ENCODE measurements around the gene HCST. TPM values are rescaled to one million over a fixed set of nuclear protein-coding genes. Genes with fewer than 3 reads are reported as not detected.

Gene HCST
- total and polyA plus RNA-seq, 4 experiments from 2014 or later: 66.2 to 684 (median 321) TPM

DNA sequence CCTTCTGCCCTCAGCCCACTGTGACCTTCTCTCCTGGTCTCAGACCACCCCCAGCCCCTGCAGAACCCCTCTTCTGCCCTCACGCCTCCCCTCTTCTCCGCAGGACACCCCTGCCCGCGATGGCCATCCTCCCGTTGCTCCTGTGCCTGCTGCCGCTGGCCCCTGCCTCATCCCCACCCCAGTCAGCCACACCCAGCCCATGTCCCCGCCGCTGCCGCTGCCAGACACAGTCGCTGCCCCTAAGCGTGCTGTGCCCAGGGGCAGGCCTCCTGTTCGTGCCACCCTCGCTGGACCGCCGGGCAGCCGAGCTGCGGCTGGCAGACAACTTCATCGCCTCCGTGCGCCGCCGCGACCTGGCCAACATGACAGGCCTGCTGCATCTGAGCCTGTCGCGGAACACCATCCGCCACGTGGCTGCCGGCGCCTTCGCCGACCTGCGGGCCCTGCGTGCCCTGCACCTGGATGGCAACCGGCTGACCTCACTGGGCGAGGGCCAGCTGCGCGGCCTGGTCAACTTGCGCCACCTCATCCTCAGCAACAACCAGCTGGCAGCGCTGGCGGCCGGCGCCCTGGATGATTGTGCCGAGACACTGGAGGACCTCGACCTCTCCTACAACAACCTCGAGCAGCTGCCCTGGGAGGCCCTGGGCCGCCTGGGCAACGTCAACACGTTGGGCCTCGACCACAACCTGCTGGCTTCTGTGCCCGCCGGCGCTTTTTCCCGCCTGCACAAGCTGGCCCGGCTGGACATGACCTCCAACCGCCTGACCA, 37.2 kb downstream of the HCST start:
- H3K36me3 ChIP-seq (ENCODE audit: insufficient read depth, low read length): no peaks in the 10 kb centered on the region
- intact Hi-C loops (cut with micrococcal nuclease): no loop called here
- no peaks in the 10 kb centered on the region for H3K27me3 Mint-ChIP-seq
- ChIA-PET POLR2A (ENCODE audit: partially characterized antibody) (no interaction called here), CTCF (ENCODE audit: partially characterized antibody) (interaction anchor here (1.3 to 1.5 kb wide), 2 partner anchors 19 to 58 kb away, joined by 4 to 5 read pairs; no protein-coding TSS in a partner anchor)
- H3K9me3 Mint-ChIP-seq: peaks cover 0 to 2% (median 0%) of the 10 kb centered on the region in 8 donors
- peaks cover 21 to 49% of the 10 kb centered on the region in 2 donors for H3K36me3 Mint-ChIP-seq
- no peak overlapping the region for H3K27ac ChIP-seq (ENCODE audit: low read depth, low read length)
- H3K27ac Mint-ChIP-seq: peak overlapping the region in 3 of 7 donors; percentile 29 to 72 (median 30)
- no peak for DNase-seq
- H3K27me3 ChIP-seq (ENCODE audit: insufficient read depth, low read length): no peaks in the 10 kb centered on the region
- H3K9me3 ChIP-seq (ENCODE audit: control insufficient read depth in 1 of 2, low read length in 2 of 2): no peaks in the 10 kb centered on the region
- H3K4me1 Mint-ChIP-seq: peaks cover 30 to 55% (median 42%) of the 10 kb centered on the region in 4 donors
- H3K4me1 ChIP-seq (ENCODE audit: insufficient read depth, low read length): peaks cover 35% of the 10 kb centered on the region
- H3K4me3 ChIP-seq (ENCODE audit: low read length in 2 of 2): no peak overlapping the region
- H3K4me3 Mint-ChIP-seq: peak overlapping the region in 2 of 8 donors; percentile 87 to 91

DNA sequence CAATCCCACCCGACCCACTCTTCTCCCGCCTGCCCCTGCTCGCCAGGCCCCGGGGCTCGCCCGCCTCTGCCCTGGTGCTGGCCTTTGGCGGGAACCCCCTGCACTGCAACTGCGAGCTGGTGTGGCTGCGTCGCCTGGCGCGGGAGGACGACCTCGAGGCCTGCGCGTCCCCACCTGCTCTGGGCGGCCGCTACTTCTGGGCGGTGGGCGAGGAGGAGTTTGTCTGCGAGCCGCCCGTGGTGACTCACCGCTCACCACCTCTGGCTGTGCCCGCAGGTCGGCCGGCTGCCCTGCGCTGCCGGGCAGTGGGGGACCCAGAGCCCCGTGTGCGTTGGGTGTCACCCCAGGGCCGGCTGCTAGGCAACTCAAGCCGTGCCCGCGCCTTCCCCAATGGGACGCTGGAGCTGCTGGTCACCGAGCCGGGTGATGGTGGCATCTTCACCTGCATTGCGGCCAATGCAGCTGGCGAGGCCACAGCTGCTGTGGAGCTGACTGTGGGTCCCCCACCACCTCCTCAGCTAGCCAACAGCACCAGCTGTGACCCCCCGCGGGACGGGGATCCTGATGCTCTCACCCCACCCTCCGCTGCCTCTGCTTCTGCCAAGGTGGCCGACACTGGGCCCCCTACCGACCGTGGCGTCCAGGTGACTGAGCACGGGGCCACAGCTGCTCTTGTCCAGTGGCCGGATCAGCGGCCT, 37.9 kb downstream of the HCST start:
- H3K4me3 ChIP-seq (ENCODE audit: low read length in 2 of 2): no peak overlapping the region
- no peak overlapping the region for H3K4me3 Mint-ChIP-seq
- no peaks in the 10 kb centered on the region for H3K9me3 ChIP-seq (ENCODE audit: control insufficient read depth in 1 of 2, low read length in 2 of 2)
- DNase-seq: no peak
- ChIA-PET CTCF (ENCODE audit: partially characterized antibody) (interaction anchor here (0.7 to 1.5 kb wide), 3 partner anchors 15 to 58 kb away, joined by 3 to 5 read pairs (median 4); no protein-coding TSS in a partner anchor), POLR2A (ENCODE audit: partially characterized antibody) (interaction anchor here (1.5 kb wide), 1 partner anchor 13 kb away, joined by 3 read pairs; no protein-coding TSS in a partner anchor)
- no peaks in the 10 kb centered on the region for H3K36me3 ChIP-seq (ENCODE audit: insufficient read depth, low read length)
- no peaks in the 10 kb centered on the region for H3K27me3 ChIP-seq (ENCODE audit: insufficient read depth, low read length)
- H3K27ac Mint-ChIP-seq: no peak overlapping the region
- peaks cover 0 to 2% (median 0%) of the 10 kb centered on the region in 8 donors for H3K9me3 Mint-ChIP-seq
- peaks cover 30 to 53% (median 40%) of the 10 kb centered on the region in 4 donors for H3K4me1 Mint-ChIP-seq
- no peaks in the 10 kb centered on the region for H3K27me3 Mint-ChIP-seq
- peaks cover 32% of the 10 kb centered on the region for H3K4me1 ChIP-seq (ENCODE audit: insufficient read depth, low read length)
- intact Hi-C loops (cut with micrococcal nuclease): no loop called here
- peaks cover 21 to 49% of the 10 kb centered on the region in 2 donors for H3K36me3 Mint-ChIP-seq
- no peak overlapping the region for H3K27ac ChIP-seq (ENCODE audit: low read depth, low read length)

DNA sequence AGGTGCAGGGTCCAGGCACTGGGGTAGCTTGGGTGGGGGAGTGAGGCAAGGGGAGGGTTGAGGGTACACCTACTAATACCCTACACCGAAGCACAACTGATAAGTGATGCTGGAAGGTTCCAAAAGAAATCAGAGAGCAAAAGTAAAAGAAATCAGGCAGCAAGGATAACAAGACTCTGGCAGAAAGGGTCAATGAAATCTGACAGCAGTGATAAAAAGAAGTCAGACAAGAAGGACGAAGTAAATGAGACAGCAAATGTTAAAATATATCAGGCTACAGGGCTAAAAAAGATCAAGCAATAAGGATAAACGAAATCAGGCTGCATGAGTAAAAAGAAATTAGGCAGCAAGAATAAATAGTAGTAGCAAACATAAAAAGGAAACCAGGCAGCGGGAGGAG, 38.5 kb downstream of the HCST start:
- no peak overlapping the region for H3K4me3 Mint-ChIP-seq
- H3K27me3 Mint-ChIP-seq: no peaks in the 10 kb centered on the region
- peaks cover 26% of the 10 kb centered on the region for H3K4me1 ChIP-seq (ENCODE audit: insufficient read depth, low read length)
- H3K9me3 ChIP-seq (ENCODE audit: control insufficient read depth in 1 of 2, low read length in 2 of 2): no peaks in the 10 kb centered on the region
- peaks cover 0 to 2% (median 0%) of the 10 kb centered on the region in 8 donors for H3K9me3 Mint-ChIP-seq
- peaks cover 21 to 53% of the 10 kb centered on the region in 2 donors for H3K36me3 Mint-ChIP-seq
- ChIA-PET POLR2A (ENCODE audit: partially characterized antibody) (interaction anchor here (1.5 kb wide), 1 partner anchor 13 kb away, joined by 3 read pairs; no protein-coding TSS in a partner anchor), CTCF (ENCODE audit: partially characterized antibody) (interaction anchor here (1.4 to 1.5 kb wide), 2 partner anchors 18 to 59 kb away, joined by 5 read pairs; no protein-coding TSS in a partner anchor)
- H3K4me3 ChIP-seq (ENCODE audit: low read length in 2 of 2): no peak overlapping the region
- intact Hi-C loops (cut with micrococcal nuclease): no loop called here
- H3K36me3 ChIP-seq (ENCODE audit: insufficient read depth, low read length): no peaks in the 10 kb centered on the region
- H3K27me3 ChIP-seq (ENCODE audit: insufficient read depth, low read length): no peaks in the 10 kb centered on the region
- peaks cover 28 to 49% (median 37%) of the 10 kb centered on the region in 4 donors for H3K4me1 Mint-ChIP-seq
- no peak for DNase-seq
- H3K27ac ChIP-seq (ENCODE audit: low read depth, low read length): no peak overlapping the region
- H3K27ac Mint-ChIP-seq: peak overlapping the region in 5 of 7 donors; percentile 3 to 76 (median 26)

DNA sequence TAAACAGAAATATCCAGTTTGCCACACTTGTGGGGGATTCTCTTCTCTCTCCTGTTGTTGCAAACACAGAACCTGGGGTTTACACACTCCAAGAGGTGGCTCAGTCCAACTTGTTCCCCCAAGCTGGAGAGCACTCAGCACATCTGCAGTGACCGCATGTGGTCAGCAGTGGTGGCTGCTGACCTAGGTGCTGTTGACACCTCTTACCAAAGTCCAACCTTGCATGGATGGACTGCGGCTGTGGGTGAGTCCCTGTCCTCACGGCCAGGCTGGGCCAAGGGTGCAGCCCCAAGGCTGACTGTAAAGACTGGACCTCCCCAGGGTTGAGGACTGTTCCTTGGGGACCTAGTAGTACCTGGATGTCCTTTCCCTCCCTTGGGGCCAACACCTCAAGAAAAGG, 39.9 kb downstream of the HCST start:
- Histone ChIP-seq H3K4me3 (ENCODE audit: low read length in 2 of 2) (no peak overlapping the region), H3K9me3 (ENCODE audit: control insufficient read depth in 1 of 2, low read length in 2 of 2) (no peaks in the 10 kb centered on the region), H3K36me3 (ENCODE audit: insufficient read depth, low read length) (no peaks in the 10 kb centered on the region), H3K27me3 (ENCODE audit: insufficient read depth, low read length) (no peaks in the 10 kb centered on the region), H3K27ac (ENCODE audit: low read depth, low read length) (no peak overlapping the region), H3K4me1 (ENCODE audit: insufficient read depth, low read length) (peaks cover 16% of the 10 kb centered on the region)
- Mint-ChIP-seq H3K27ac (peak overlapping the region in 2 of 7 donors; percentile 21 to 24), H3K36me3 (peaks cover 21 to 55% of the 10 kb centered on the region in 2 donors), H3K9me3 (no peaks in the 10 kb centered on the region), H3K4me3 (no peak overlapping the region), H3K4me1 (peaks cover 24 to 43% (median 34%) of the 10 kb centered on the region in 4 donors), H3K27me3 (no peaks in the 10 kb centered on the region)
- intact Hi-C loops (cut with micrococcal nuclease): no loop called here
- DNase-seq: no peak
- ChIA-PET CTCF (ENCODE audit: partially characterized antibody) (interaction anchor here (1.6 kb wide), 1 partner anchor 11 kb away, joined by 3 read pairs; no protein-coding TSS in a partner anchor), POLR2A (ENCODE audit: partially characterized antibody) (no interaction called here)

DNA sequence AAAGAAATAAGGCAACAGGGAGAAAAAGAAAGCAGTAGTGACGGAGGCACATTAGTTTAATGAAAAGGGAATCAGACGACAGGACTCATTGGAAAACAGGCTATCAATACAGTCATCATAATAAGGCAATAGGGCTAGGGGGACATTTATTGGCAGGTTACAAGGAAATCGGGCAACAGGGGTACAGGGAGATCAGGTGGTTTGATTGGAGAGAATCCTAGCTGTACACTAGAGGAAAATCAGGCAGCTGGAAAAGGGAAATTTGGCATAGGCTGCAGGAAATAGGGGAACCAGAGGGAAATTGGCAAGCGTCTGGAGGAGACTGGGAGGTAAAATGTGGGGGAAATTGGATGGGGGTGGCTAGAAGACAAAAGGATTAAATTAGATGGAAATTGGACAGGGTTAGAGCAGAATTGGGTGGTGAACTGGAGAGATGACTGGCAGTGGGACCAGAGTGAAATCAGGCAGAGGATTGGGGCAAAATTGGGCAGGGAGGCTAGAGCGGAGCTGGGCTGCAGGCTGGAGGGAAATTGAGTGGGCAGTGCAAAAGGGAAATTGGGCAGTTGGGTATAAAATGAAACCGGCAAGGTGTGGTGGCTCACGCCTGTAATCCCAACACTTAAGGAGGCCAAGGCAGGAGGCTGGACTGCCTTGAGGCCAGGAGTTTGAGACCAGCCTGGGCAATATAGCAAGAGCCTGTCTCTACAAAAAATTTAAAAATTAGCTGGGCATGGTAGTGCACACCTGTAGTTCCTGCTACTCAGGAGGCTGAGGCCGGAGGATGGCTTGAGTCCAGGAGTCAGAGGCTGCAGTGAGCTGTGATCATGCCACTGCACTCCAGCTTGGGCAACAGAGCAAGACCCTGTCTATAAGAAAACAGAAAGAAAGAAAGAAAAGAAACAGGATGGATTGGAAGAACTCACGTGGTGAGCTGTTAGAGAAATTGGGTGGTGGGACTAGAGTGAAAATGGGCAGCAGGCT, 41.3 kb downstream of the HCST start:
- H3K36me3 ChIP-seq (ENCODE audit: insufficient read depth, low read length): no peaks in the 10 kb centered on the region
- intact Hi-C loops (cut with micrococcal nuclease): no loop called here
- no peak for DNase-seq
- no peak overlapping the region for H3K4me3 Mint-ChIP-seq
- POLR2A ChIA-PET (ENCODE audit: partially characterized antibody): interaction anchor here (2.6 kb wide), 1 partner anchor 15 kb away, joined by 18 read pairs; no protein-coding TSS in a partner anchor
- peaks cover 0 to 5% (median 0%) of the 10 kb centered on the region in 8 donors for H3K9me3 Mint-ChIP-seq
- CTCF ChIA-PET (ENCODE audit: partially characterized antibody): interaction anchor here (1.5 to 1.7 kb wide), 2 partner anchors 15 to 62 kb away, joined by 4 to 5 read pairs; no protein-coding TSS in a partner anchor
- H3K4me1 Mint-ChIP-seq: peaks cover 20 to 42% (median 30%) of the 10 kb centered on the region in 4 donors
- H3K4me3 ChIP-seq (ENCODE audit: low read length in 2 of 2): no peak overlapping the region
- no peaks in the 10 kb centered on the region for H3K27me3 Mint-ChIP-seq
- peaks cover 21 to 46% of the 10 kb centered on the region in 2 donors for H3K36me3 Mint-ChIP-seq
- peak overlapping the region; percentile 28 to 85 (median 53) for H3K27ac Mint-ChIP-seq
- peaks cover 8% of the 10 kb centered on the region for H3K4me1 ChIP-seq (ENCODE audit: insufficient read depth, low read length)
- H3K27me3 ChIP-seq (ENCODE audit: insufficient read depth, low read length): no peaks in the 10 kb centered on the region
- no peak overlapping the region for H3K27ac ChIP-seq (ENCODE audit: low read depth, low read length)
- no peaks in the 10 kb centered on the region for H3K9me3 ChIP-seq (ENCODE audit: control insufficient read depth in 1 of 2, low read length in 2 of 2)

DNA sequence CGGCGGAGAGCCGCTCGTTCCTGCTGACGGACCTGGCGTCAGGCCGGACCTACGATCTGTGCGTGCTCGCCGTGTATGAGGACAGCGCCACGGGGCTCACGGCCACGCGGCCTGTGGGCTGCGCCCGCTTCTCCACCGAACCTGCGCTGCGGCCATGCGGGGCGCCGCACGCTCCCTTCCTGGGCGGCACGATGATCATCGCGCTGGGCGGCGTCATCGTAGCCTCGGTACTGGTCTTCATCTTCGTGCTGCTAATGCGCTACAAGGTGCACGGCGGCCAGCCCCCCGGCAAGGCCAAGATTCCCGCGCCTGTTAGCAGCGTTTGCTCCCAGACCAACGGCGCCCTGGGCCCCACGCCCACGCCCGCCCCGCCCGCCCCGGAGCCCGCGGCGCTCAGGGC, 42.2 kb downstream of the HCST start:
- CTCF ChIA-PET (ENCODE audit: partially characterized antibody): interaction anchor here (1.5 to 1.7 kb wide), 2 partner anchors 14 to 62 kb away, joined by 4 to 5 read pairs; no protein-coding TSS in a partner anchor

More for the DNA sequence above, 42.2 kb downstream of the HCST start:
- Histone ChIP-seq H3K27ac (ENCODE audit: low read depth, low read length) (no peak overlapping the region), H3K9me3 (ENCODE audit: control insufficient read depth in 1 of 2, low read length in 2 of 2) (no peaks in the 10 kb centered on the region), H3K4me1 (ENCODE audit: insufficient read depth, low read length) (peaks cover 5% of the 10 kb centered on the region), H3K4me3 (ENCODE audit: low read length in 2 of 2) (no peak overlapping the region), H3K27me3 (ENCODE audit: insufficient read depth, low read length) (no peaks in the 10 kb centered on the region), H3K36me3 (ENCODE audit: insufficient read depth, low read length) (no peaks in the 10 kb centered on the region)
- no peak overlapping the region for H3K4me3 Mint-ChIP-seq
- intact Hi-C loops (cut with micrococcal nuclease): no loop called here
- POLR2A ChIA-PET (ENCODE audit: partially characterized antibody): interaction anchor here (2.6 kb wide), 1 partner anchor 14 kb away, joined by 18 read pairs; no protein-coding TSS in a partner anchor
- H3K9me3 Mint-ChIP-seq: peaks cover 0 to 5% (median 0%) of the 10 kb centered on the region in 8 donors
- H3K27ac Mint-ChIP-seq: peak overlapping the region in 1 of 7 donors; percentile 57
- H3K4me1 Mint-ChIP-seq: peaks cover 18 to 45% (median 31%) of the 10 kb centered on the region in 4 donors
- DNase-seq: peak in 1 of 5 donors; percentile 2
- no peaks in the 10 kb centered on the region for H3K27me3 Mint-ChIP-seq
- H3K36me3 Mint-ChIP-seq: peaks cover 21 to 39% of the 10 kb centered on the region in 2 donors
